GM23248 (cell line): Measurements from ENCODE around the gene SFMBT2. TPM values are rescaled to one million over a fixed set of nuclear protein-coding genes. Genes with fewer than 3 reads are reported as not detected.

Experiments
- DNase-seq: peaks from one replicate; pipeline ENCODE4 v3.0.0-alpha.2; 2015
- H2AFZ ChIP-seq: fragments of 200-600 bp; sonication (generic); 2 replicates; pipeline ENCODE4 v1.6.1; 2016; ENCODE audit warnings: antibody characterized with exemption
- H3F3A ChIP-seq: fragments of 200-600 bp; sonication (generic); 2 replicates; pipeline ENCODE4 v1.6.1; 2016; ENCODE audit warnings: mild to moderate bottlenecking, antibody characterized with exemption, mixed run types; ENCODE audit not compliant: insufficient read depth
- H3K27ac ChIP-seq: fragments of 200-600 bp; sonication (generic); 2 replicates; pipeline ENCODE4 v1.5.1; 2016; ENCODE audit warnings: mild to moderate bottlenecking
- H3K27me3 ChIP-seq: fragments of 200-600 bp; sonication (generic); replicated peaks from 2 replicates; pipeline ENCODE4 v1.6.1; 2016; ENCODE audit warnings: mild to moderate bottlenecking; ENCODE audit not compliant: insufficient read depth
- H3K36me3 ChIP-seq: fragments of 200-600 bp; sonication (generic); 2 replicates; pipeline ENCODE4 v1.6.1; 2016; ENCODE audit warnings: low read depth, mild to moderate bottlenecking
- H3K4me1 ChIP-seq: fragments of 200-600 bp; sonication (generic); 2 replicates; pipeline ENCODE4 v1.6.1; 2016; ENCODE audit warnings: mild to moderate bottlenecking; ENCODE audit not compliant: insufficient read depth
- H3K4me2 ChIP-seq: fragments of 200-600 bp; sonication (generic); one replicate; pipeline ENCODE4 v1.6.1; 2016; ENCODE audit warnings: mild to moderate bottlenecking; ENCODE audit not compliant: unreplicated experiment
- H3K4me3 ChIP-seq: fragments of 200-600 bp; sonication (generic); 2 replicates; pipeline ENCODE4 v1.5.1; 2016; ENCODE audit warnings: mild to moderate bottlenecking
- H3K79me2 ChIP-seq: fragments of 200-600 bp; sonication (generic); 2 replicates; pipeline ENCODE4 v1.6.1; 2016; ENCODE audit warnings: mild to moderate bottlenecking; ENCODE audit not compliant: insufficient read depth
- H3K9ac ChIP-seq: fragments of 200-600 bp; sonication (generic); 2 replicates; pipeline ENCODE4 v1.6.1; 2016; ENCODE audit warnings: mild to moderate bottlenecking
- H3K9me2 ChIP-seq: fragments of 200-600 bp; sonication (generic); 2 replicates; pipeline ENCODE4 v1.6.1; 2016; ENCODE audit warnings: mixed run types, mild to moderate bottlenecking, moderate library complexity; ENCODE audit not compliant: insufficient read depth
- H3K9me3 ChIP-seq: fragments of 200-600 bp; sonication (generic); one replicate; pipeline ENCODE4 v1.6.1; 2017; ENCODE audit warnings: low read depth
- H4K20me1 ChIP-seq: fragments of 200-600 bp; sonication (generic); 2 replicates; pipeline ENCODE4 v1.6.0; 2016; ENCODE audit not compliant: insufficient read depth
- EZH2 ChIP-seq: fragments of 200-600 bp; sonication (generic); IDR thresholded peaks from 2 replicates; pipeline ENCODE4 v1.6.1; 2018; ENCODE audit warnings: antibody characterized with exemption, mild to moderate bottlenecking; ENCODE audit not compliant: insufficient read depth, poor library complexity, severe bottlenecking
- EZH2phosphoT487 ChIP-seq: fragments of 200-600 bp; sonication (generic); IDR thresholded peaks from 2 replicates; pipeline ENCODE4 v1.6.1; 2018; ENCODE audit warnings: antibody characterized with exemption, moderate library complexity, mild to moderate bottlenecking, low read depth; ENCODE audit not compliant: insufficient read depth
- WGBS, 2 experiments: methylation state at CpG; one replicate each; pipeline ENCODE4 v1.1.6; 2015 to 2017; ENCODE audit warnings: low lambda C conversion rate in 2 of 2, low coverage in 1 of 2; ENCODE audit errors: missing lambda C conversion rate in 2 of 2; 5-methylcytosine and 5-hydroxymethylcytosine counted together
- in situ Hi-C: fragments of 300-500 bp; cut with MboI; formaldehyde crosslinking; loops from 2 replicates; pipeline ENCODE4 v1.15.0; 2020
- polyA plus RNA-seq: library from polyadenylated mRNA; unstranded; fragments of >200 nt; fragmentation: Nextera tagmentation; extraction: Ambion mirVana; gene quantifications from 2 replicates; pipeline ENCODE4 v1.2.1, GENCODE V29; 2016
- total RNA-seq: library from RNA; depleted of rRNA; stranded (reverse); fragments of >200 nt; shearing (Covaris generic); gene quantifications from 2 replicates; pipeline ENCODE4 v1.2.3, GENCODE V29; 2014

Gene SFMBT2
- total and polyA plus RNA-seq, 2 experiments from 2014 or later = 0.22 TPM; not detected in 1

DNA sequence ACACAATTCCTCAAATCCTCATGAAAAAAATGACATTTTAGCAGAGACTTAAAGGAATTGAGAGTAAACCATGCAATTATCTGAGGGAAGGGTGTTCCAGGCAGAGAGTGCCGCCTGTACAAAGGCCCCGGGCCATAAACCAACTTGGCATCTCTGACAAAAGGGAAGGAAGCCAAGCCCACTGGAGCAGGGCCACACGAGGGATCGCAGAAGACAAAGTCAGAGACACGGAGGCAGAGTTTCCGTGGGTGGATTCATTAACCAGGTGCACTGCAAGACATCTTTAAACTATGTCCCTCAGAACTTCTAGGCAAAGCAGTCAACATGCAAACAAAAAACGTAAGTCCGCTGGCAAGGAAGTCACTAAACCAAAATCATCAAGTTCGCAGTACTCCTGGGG, 92.0 kb downstream of the SFMBT2 start:
- WGBS, 2 experiments = 13 to 19% methylated on average over 9 of the region's 9 CpGs
- Histone ChIP-seq H3K9ac (no peak overlapping the region), H3K9me3 (no peaks in the 10 kb centered on the region), H3K27me3 (no peaks in the 10 kb centered on the region), H3K9me2 (no peaks in the 10 kb centered on the region), H4K20me1 (no peaks in the 10 kb centered on the region), H3K4me2 (no peak overlapping the region), H3K4me1 (no peaks in the 10 kb centered on the region), H3K36me3 (no peaks in the 10 kb centered on the region), H3K4me3 (no peak overlapping the region), H3K79me2 (no peaks in the 10 kb centered on the region), H3K27ac (no peak overlapping the region), H3F3A (no peaks in the 10 kb centered on the region), H2AFZ (no peak overlapping the region)
- in situ Hi-C loops = no loop called here
- no peak for DNase-seq
- TF ChIP-seq EZH2 (no peak), EZH2phosphoT487 (no peak)

DNA sequence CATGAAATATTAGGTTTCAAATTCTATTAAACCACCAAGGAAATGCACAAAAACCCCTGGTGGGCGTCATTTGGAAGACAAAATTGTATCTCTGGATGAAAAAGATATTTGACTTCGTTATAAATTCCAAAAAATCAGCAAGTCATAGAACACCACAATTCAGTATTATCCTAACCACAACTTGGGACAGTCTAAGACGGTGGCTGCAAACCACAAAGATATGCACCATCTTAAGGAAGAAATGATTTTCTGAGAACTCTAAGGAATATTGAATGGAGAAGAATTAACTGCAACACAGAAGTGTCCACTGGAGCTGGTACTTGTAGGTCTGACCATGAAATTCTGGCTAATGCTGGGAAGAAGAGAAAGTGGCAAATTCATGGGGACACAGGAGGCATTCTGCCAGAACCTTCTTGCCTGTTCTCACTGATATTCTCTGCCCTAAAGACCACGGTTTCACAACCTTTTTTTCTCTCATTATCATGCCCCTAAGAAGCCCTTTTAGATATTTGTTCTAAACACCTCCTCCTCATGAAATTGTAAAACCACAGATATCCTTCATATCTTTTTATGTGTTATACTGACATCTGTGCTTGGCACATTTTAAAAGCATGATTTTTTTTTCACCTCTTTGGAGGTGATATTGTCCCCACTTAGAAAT, 92.9 kb downstream of the SFMBT2 start:
- Histone ChIP-seq H4K20me1 (no peaks in the 10 kb centered on the region), H3K36me3 (no peaks in the 10 kb centered on the region), H3K79me2 (no peaks in the 10 kb centered on the region), H3K4me1 (no peaks in the 10 kb centered on the region), H3F3A (no peaks in the 10 kb centered on the region), H3K27me3 (no peaks in the 10 kb centered on the region), H2AFZ (no peak overlapping the region), H3K4me2 (no peak overlapping the region), H3K9ac (no peak overlapping the region), H3K27ac (no peak overlapping the region), H3K4me3 (no peak overlapping the region), H3K9me3 (no peaks in the 10 kb centered on the region), H3K9me2 (no peaks in the 10 kb centered on the region)
- in situ Hi-C loops = no loop called here
- WGBS, 2 experiments = 52 to 60% methylated on average over 4 of the region's 4 CpGs
- no peak for DNase-seq
- TF ChIP-seq EZH2phosphoT487 = no peak
- TF ChIP-seq EZH2 = no peak

DNA sequence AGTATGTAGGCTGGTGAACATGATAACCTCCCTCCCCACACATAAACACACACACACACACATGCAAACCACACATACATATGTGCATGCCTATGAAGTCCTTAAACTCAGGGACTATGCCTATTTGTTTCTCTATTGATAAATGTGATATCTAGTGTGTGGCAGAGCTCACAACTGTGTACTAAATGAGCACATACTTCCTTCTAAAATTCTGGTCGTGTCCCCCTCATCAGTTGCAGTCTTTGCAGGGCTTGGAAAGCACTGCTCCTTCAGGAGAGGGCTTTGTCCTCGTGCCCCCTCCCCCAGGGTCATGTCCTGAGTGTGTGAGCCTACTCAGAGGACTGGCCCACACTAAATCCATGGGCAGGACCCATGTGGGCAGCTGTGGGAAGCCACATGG, 94.0 kb downstream of the SFMBT2 start:
- in situ Hi-C loops = no loop called here

DNA sequence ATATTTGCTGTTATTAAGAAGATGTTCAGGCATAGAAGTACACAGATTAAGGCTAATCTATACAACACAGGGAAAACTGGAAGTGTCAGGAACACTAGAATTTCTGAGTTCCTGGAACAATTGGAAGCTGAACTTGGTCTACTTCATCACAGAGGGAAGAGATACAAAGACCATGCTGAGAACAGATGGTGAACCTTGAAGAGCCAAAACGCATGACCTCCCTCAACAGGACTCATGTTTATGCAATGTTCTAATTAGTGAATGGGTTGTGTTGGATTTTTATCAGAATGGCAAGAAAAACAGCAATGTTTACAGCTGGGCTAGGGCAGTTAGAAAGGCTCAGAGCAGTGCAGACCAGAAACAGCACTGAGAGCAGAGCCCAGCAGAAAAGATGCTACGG, 94.9 kb downstream of the SFMBT2 start:
- H3K4me2 ChIP-seq = no peak overlapping the region
- H3F3A ChIP-seq = no peaks in the 10 kb centered on the region
- H3K27me3 ChIP-seq = no peaks in the 10 kb centered on the region
- H3K27ac ChIP-seq = no peak overlapping the region
- TF ChIP-seq EZH2 (no peak), EZH2phosphoT487 (no peak)
- no peaks in the 10 kb centered on the region for H3K9me2 ChIP-seq
- 16 to 23% methylated on average over 2 of the region's 2 CpGs for WGBS, 2 experiments
- no peaks in the 10 kb centered on the region for H3K4me1 ChIP-seq
- no peak overlapping the region for H3K4me3 ChIP-seq
- no peaks in the 10 kb centered on the region for H3K36me3 ChIP-seq
- in situ Hi-C loops = no loop called here
- H4K20me1 ChIP-seq = no peaks in the 10 kb centered on the region
- no peak overlapping the region for H3K9ac ChIP-seq
- no peaks in the 10 kb centered on the region for H3K79me2 ChIP-seq
- H2AFZ ChIP-seq = no peak overlapping the region
- no peak for DNase-seq
- H3K9me3 ChIP-seq = no peaks in the 10 kb centered on the region

More for the DNA sequence above, 94.0 kb downstream of the SFMBT2 start:
- no peaks in the 10 kb centered on the region for H3K9me3 ChIP-seq
- no peak overlapping the region for H3K27ac ChIP-seq
- H3K9ac ChIP-seq = no peak overlapping the region
- no peaks in the 10 kb centered on the region for H3K4me1 ChIP-seq
- no peak overlapping the region for H3K4me2 ChIP-seq
- no peaks in the 10 kb centered on the region for H3K27me3 ChIP-seq
- H3K4me3 ChIP-seq = no peak overlapping the region
- H2AFZ ChIP-seq = no peak overlapping the region
- H3F3A ChIP-seq = no peaks in the 10 kb centered on the region
- H4K20me1 ChIP-seq = no peaks in the 10 kb centered on the region
- 44 to 55% methylated on average over 2 of the region's 2 CpGs for WGBS, 2 experiments
- H3K9me2 ChIP-seq = no peaks in the 10 kb centered on the region
- H3K36me3 ChIP-seq = no peaks in the 10 kb centered on the region
- H3K79me2 ChIP-seq = no peaks in the 10 kb centered on the region
- DNase-seq = no peak
- TF ChIP-seq EZH2phosphoT487 (no peak), EZH2 (no peak)
